HG02970 (cell line): Measurements from ENCODE around the gene RFLNA.

ENCODE experiments used
- ATAC-seq: cut with Tn5 transposase; IDR thresholded peaks from one replicate; pipeline ENCODE4 v1.9.1; 2021; ENCODE audit warnings: mild to moderate bottlenecking, moderate library complexity, moderate number of reproducible peaks; ENCODE audit not compliant: unreplicated experiment, low FRiP score

RFLNA gene

GRCh38 chr12:124294780-124295341 lies at the start of gene RFLNA:
Gene RFLNA (plus strand): TSS chr12:124295093. CDS start chr12:124295430, 337 bp downstream.
- no peak for ATAC-seq

GRCh38 chr12:124247331-124247730 lies 47.6 kb upstream of the RFLNA start:
- no peak for ATAC-seq

- no peak for ATAC-seq
Measured at GRCh38 chr12:124248941-124249825, 45.7 kb upstream of the RFLNA start.

- ATAC-seq = no peak
Measured at GRCh38 chr12:124251186-124251585, 43.7 kb upstream of the RFLNA start.

- ATAC-seq = no peak
Measured at GRCh38 chr12:124252964-124253363, 41.9 kb upstream of the RFLNA start.

GRCh38 chr12:124254126-124254525 lies 40.8 kb upstream of the RFLNA start:
- ATAC-seq = no peak

GRCh38 chr12:124259154-124260066 lies 35.5 kb upstream of the RFLNA start:
- no peak for ATAC-seq

GRCh38 chr12:124261885-124262284 lies 33.0 kb upstream of the RFLNA start:
- ATAC-seq = no peak

GRCh38 chr12:124264089-124264795 lies 30.7 kb upstream of the RFLNA start:
- no peak for ATAC-seq

GRCh38 chr12:124264879-124265278 lies 30.0 kb upstream of the RFLNA start:
- ATAC-seq = no peak

- ATAC-seq = no peak
Measured at GRCh38 chr12:124267205-124267778, 27.6 kb upstream of the RFLNA start.

GRCh38 chr12:124270671-124271070 lies 24.2 kb upstream of the RFLNA start:
- no peak for ATAC-seq

- no peak for ATAC-seq
Measured at GRCh38 chr12:124273630-124274029, 21.3 kb upstream of the RFLNA start.

- ATAC-seq = no peak
Measured at GRCh38 chr12:124276337-124276736, 18.6 kb upstream of the RFLNA start.

GRCh38 chr12:124277394-124278241 lies 17.3 kb upstream of the RFLNA start:
- no peak for ATAC-seq

GRCh38 chr12:124278389-124279101 lies 16.3 kb upstream of the RFLNA start:
- ATAC-seq = no peak

- ATAC-seq = no peak
Measured at GRCh38 chr12:124279315-124279714, 15.6 kb upstream of the RFLNA start.

- ATAC-seq = no peak
Measured at GRCh38 chr12:124279846-124280360, 15.0 kb upstream of the RFLNA start.
